SKM-1 treated with dmso at 0.1 percent for 144 hours (cell line): ENCODE results near the gene MATR3.

Experiments
- DNase-seq: peaks from one replicate; lab custom pipeline; 2025; ENCODE audit not compliant: unreplicated experiment; lab: John Stamatoyannopoulos, UW

The MATR3 gene

DNA sequence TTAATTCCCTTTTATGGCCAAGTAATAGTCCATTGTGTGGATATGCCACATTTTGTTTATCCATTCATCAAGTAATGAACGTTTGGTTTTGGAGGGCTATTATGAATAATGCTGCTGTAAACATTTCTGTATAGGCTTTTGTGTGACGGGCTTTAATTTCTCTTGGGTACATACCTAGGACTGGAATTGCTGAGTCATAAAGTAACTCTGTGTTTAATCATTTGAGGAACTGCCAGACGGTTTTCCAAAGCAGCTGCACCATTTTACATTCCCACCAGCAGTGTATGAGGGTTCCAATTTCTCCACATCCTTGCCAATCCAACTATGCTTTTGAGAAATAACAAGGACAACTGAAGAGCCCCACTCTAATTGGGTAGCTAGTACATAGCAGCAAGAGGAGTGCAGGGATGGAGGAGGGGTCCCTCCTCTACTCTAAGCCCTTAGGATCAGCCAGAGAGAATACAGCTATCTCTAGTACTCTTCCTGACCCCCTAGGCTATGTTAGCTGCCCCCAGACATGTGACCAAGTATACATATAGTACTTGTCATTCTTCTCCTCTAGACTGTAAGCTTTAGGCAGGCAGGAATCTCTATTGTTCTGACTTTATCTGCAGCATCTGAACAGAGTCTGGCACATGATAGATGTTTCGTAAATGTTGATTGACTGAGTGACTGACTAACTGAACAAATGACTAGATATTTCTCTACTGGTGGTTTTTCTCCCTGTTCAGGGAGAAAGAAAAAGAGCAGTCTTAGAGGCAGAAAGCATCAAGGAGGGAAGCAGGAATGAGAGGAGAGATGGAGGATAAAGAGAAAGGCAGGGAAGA, 22.1 kb upstream of the MATR3 start:
- DNase-seq: peak; percentile 20

DNA sequence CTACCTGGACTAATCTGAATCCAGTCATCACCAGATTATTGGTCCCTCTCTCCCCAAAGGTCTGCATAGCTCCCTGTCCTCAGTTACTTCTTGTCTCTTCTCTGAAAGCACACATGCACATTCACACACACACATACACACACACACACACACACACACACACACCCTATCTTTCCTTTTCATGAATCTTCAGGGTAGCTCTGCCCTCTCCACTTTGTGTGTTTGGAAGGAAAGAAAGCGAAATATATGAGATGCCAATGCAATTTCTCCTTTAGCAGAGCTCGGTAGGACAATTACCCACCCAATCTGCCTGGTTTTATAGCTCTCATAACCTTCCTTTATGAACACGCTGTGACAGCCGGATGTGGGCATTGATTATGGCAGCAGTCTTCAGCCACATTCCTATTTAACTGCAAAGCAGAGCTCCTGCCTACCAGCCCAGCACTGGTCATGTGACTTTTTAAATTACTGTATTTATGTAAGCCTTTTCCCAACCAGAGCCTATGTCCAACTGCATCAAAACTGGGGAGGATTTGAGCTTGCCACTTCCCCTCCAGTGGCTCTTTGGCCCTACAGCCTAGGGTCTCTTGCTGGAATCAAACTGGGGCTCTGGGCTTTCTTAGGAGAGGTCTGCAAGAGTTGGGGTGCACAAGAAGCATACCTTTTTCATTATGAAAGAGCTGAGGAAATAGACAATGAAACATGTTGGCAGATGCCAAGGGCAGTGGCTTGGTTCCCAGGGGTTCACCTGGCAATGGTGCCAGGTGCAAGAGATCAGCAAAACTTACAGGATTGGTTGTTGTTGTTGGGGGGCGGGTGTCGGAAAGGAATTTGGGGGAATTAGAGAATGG, 20.8 kb upstream of the MATR3 start:
- DNase-seq: no peak

- DNase-seq: no peak
These were observed 20.3 kb upstream of the MATR3 start for GRCh38 chr5:139273322-139273571.

DNA sequence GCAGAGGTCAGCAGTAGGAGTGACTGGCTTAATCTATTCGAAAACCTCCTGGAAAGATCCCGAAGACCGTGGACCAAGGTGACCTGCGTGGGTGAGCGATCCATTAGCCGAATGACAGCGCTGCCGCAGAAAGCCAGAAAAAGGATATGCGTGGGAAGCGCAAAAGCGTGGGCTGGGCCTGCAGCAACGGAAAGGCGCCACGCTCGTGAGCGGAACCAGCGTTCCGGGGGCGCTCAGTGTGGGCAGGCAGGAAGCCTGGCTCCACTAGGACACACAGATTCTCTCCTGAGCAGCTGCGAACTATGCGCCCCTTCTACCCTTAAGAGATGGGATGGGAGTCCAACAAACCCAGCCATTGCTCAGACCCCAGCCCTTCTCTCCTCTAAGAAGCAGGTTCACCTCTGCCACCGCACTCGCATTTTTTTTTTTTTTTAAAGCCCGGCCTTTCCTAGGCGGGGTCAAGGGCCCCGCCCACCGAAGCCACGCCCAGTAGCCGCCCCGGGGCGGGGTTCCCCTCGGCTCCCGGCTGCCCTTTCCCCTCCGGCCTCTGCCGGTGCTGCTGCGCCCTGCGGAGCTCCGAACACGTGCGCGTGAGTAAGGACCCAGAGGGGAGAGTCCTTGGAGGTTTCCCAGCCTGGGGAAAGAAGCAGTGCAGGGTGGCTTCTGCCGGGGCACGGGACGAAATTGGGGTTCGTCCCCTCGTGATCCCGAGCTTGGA, 19.8 kb upstream of the MATR3 start:
- DNase-seq: peak; percentile 74

DNA sequence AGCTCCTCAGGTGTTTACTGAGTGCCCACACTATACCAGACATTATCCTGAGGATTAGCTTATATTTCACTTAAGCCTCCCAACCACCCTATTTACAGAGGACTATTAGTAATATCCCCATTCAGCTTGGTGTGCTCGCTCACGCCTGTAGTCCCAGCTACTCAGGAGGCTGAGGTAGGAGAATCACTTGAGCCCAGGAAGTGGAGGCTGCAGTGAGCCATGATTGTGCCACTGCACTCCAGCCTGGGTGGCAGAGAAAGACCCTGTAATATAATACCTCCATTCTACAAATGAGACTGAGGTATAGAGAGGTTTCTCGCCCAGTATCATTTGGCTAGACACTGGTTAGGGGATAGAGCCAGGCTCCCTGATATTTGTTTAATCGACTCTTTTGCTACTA, 18.0 kb upstream of the MATR3 start:
- DNase-seq: no peak

DNA sequence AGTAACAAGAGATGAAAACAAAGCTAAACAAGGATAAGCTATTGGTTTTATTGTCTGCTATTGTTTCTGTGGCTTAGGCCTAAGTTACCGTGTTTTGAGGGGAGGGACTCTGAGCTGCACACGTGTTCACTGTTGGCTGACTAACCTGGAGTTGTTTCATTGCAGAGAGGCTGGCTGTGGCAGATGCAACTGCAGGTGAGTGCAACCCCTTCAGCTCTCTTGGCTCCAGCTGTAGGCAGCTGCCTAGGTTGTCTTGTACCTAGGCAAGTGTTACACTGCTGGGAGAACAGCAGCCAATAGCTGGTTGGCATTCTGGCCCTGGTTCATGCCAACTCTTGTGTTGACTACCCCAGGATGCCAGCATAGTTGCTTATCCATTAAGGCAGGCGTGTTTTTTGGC, 17.6 kb upstream of the MATR3 start:
- no peak for DNase-seq

DNA sequence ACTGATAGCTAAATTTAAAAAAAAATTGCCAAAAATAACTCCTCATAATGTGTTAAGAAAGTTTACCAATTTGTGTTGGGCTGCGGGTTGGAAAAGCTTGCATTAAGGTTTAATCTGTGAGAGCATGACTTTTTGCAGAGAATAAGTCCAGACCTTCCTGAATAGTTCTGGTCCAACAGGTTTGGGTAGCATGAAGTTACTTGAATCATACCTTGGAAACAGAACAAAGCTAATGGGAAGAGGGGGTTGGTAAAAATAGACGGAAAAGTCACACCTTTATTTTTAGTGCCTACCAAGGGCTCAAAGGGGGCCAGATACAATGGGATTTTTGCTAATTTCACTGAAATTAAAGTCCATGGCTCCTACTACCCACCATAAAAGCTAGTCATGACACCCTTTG, 17.1 kb upstream of the MATR3 start:
- DNase-seq: no peak

DNA sequence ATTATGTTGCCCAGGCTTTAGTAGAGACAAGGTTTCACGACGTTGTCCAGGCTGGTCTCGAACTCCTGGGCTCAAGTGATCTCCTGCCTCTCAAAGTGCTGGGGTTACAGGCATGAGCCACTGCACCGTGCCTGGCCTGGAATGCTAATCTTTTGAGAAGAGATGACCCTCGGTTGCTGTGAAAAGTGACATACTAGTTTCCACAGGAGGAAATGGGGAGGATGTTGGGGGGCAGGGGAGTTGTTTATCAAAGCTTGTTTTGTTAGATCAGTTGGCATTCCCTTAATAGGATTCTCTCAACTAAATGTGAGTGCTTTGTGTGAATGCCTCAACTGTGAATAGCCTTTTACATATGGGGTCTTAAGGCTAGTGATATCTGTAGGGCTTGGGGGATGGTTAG, 16.4 kb upstream of the MATR3 start:
- no peak for DNase-seq

DNA sequence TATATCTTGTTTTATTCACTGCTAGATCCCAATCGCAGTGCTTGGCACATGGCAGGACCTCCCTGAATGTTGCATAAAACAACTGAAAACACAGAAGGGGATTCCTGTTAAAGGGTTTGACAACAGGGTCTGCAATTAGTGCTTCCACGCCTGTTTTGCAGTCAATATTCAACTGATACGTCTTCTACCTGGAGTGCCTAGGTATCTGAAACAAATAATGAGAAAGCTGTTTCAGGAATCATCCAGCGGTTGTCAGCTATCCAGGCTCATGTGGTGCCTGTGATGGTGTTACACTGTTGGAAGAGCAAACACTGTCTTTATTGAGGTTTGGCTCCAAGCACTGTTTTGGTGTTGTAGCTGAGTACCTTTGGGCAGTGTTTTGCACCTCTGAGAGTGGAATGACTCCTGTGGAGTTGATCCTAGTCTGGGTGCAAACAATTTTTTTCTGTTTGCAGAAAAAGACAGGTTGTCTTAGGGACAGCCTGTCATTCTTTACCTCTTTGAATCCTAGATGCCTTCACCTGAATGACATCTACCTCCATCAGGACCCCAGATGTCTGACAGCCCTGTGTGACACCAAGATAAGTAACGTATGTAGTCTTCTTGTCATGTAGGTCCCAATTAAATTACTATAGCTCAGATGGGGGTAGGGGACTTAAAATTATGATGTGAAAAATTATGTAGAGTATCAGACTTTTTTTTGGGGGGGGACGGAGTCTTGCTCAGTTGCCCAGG, 14.8 kb upstream of the MATR3 start:
- no peak for DNase-seq

GRCh38 chr5:139282197-139282557, 11.4 kb upstream of the MATR3 start:
- DNase-seq: no peak

DNA sequence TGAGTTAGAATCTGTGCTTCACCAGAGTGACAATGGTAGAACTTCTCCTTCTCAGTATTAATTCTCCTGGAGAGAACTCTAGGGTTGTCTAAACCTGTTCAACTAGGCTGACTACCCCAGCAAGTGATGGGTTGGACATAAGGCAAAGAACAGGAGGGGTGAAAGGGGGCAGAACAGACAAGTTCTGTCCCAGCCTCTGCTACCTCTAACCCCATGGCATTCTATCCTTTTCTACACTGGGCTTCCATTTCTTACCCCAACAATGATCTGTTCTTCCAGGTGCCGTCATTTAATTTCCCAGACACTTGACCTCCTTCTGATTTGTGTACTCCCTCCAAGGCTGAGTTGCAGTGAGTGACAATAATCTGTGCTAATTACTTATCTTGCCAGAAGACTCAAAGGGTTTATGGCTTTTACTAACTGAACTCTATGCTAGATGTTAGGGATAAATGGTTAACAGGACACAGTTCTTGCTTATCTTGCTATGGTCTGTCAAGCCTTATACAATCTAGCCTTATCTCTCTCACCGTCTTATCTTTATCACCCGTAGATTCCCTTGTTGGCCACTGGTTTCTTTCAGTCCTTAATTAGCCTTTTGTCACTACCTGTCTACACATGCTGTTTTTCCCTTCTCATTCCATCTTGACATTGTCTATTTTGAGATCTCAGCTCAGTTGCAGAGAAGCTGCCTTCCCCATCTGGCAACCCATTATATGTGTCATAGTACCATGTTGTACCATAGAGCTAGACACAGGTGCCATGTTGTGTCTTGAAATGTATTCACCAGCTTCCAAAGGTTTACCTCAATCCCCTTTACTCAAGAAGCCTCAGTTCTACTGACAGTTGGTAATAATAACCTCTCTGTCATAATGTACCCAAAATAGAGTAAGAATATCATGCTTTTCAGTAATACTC, 10.0 kb upstream of the MATR3 start:
- no peak for DNase-seq

- no peak for DNase-seq
These were observed 9.2 kb upstream of the MATR3 start for GRCh38 chr5:139284295-139284694.

DNA sequence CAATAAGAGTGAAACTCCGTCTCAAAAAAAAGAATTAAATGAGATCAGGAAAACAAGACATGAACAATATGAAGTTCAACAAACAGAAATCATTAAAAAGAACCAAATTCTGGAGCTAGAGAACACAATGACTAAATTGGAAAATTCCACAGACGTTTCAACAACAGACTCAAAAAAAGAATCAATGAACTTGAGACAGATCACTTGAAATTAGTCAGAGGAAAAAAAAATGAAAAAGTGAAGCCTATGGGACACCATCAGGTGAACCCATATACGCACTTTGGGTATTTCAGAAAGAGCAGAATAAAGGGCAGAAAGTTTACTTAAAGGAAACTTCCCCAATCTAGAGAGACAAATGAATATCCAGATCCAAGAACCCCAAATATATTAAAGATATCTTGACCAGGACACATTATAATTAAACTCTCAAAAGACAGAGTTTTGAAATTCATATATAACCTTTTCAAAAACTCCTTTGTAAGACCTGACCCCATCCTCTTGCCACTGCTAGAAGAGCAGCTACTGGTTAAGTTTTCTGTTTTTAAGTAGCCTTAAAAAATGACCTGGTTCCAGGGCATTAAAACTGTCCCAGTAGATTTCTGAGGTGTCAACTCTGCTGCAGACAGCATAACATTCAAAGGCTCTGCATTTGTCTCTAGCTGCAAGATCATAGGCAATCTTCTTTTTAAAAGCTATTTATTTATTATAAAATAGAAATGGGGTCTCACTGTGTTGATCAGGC, 7.7 kb upstream of the MATR3 start:
- DNase-seq: no peak

- DNase-seq: no peak
These were observed 5.5 kb upstream of the MATR3 start for GRCh38 chr5:139287890-139288635.

- DNase-seq: no peak
These were observed 2.5 kb upstream of the MATR3 start for GRCh38 chr5:139291051-139291450.

DNA sequence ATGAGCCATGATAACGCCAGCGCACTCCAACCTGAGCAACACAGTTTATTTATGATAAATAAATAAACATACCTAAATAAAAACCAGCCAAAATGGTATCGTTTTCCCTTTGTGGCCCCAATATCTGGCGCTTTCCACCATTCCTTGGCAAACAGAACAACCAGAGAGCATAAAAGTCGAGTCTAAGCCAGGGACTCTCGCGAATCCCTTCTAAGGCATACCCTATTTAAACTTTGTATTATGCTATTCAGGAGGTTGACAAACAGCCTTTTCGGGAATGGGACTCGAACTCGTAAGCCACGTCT, 386 bp upstream of the MATR3 start:
- no peak for DNase-seq

- peak; percentile 46 for DNase-seq
These were observed 1.0 kb downstream of the MATR3 start for GRCh38 chr5:139294374-139295165.

DNA sequence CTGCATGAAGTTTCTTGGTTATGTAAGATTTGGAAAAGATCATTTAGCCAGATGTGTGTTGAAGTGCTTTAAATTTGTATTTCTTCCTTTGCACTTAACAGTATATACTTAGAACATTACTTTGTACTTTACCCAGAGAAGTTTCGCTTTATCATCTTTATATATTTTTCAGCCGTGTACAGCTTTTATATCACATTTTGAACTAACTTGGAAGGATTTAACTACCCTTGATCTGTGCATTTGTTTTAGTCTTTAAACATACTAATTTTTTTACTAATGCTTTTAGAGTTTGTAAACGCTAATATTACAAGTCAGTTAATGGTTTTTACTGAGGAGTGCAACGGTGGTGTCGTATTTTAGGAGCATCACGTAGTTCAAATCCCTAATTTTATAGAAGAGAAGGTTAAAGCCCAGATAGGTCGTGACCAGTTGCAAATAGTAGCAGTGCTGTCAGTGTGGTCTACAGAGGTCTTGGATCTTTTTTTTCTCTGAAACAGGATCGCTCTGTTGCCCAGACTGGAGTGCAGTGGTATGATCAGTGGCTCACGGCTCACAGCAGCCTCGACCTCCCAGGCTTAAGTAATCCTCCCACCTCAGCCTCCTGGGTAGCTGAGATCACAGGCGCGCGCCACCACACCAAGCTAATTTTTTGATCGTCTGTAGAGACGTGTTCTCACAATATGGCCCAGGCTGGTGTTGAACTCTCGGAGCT, 2.0 kb downstream of the MATR3 start:
- DNase-seq: no peak
